Activated naive CD8-positive, alpha-beta T cell treated with anti-CD3 and anti-CD28 coated beads, Interleukin-2, amount 10 ng/mL, durations not matched to agents 7 days and 5 days (primary cell): Measurements from ENCODE around the gene ZNF653. TPM values are rescaled to one million over a fixed set of nuclear protein-coding genes. Genes with fewer than 3 reads are reported as not detected.
A peak's percentile ranks its signal among the peaks of the same experiment; 100 is the strongest.

Experiments used
- ATAC-seq: fragments of 150-1000 bp; cut with Tn5 transposase; one replicate; pipeline ENCODE4 v1.10.0; 2021; ENCODE audit warnings: low read depth, moderate library complexity
- POLR2A ChIA-PET: fragments of 350-600 bp; sonication (Branson Sonifier 250); formaldehyde crosslinking; loops from one replicate; lab custom pipeline; 2021; ENCODE audit warnings: antibody characterized with exemption; lab: Charles Lee
- DNase-seq: peaks from one replicate; pipeline ENCODE4 v3.0.0; 2021
- H3K27ac Mint-ChIP-seq: one replicate; pipeline ENCODE4 v1.8.0; 2022; ENCODE audit warnings: mild to moderate bottlenecking, mixed read lengths
- H3K27me3 Mint-ChIP-seq: one replicate; pipeline ENCODE4 v1.8.0; 2022; ENCODE audit warnings: mild to moderate bottlenecking, moderate library complexity, mixed read lengths
- H3K36me3 Mint-ChIP-seq: one replicate; pipeline ENCODE4 v1.8.0; 2021; ENCODE audit warnings: mild to moderate bottlenecking, mixed read lengths
- H3K4me1 Mint-ChIP-seq: one replicate; pipeline ENCODE4 v1.8.0; 2021; ENCODE audit warnings: mixed read lengths
- H3K4me3 Mint-ChIP-seq: one replicate; pipeline ENCODE4 v1.8.0; 2022; ENCODE audit warnings: mild to moderate bottlenecking, moderate library complexity, mixed read lengths
- H3K9me3 Mint-ChIP-seq: one replicate; pipeline ENCODE4 v1.8.0; 2021; ENCODE audit warnings: mixed read lengths
- total RNA-seq, 2 experiments: library from RNA; stranded (reverse); gene quantifications; one replicate each; pipeline ENCODE4 v1.2.3, GENCODE V29; 2021

The ZNF653 gene
- total RNA-seq, 2 experiments from 2014 or later, result 21.1 to 21.8 TPM

- no peaks in the 10 kb centered on the region for H3K9me3 Mint-ChIP-seq
- no peak for DNase-seq
- no peak overlapping the region for H3K4me3 Mint-ChIP-seq
- no peaks in the 10 kb centered on the region for H3K4me1 Mint-ChIP-seq
- no peak overlapping the region for H3K27ac Mint-ChIP-seq
- POLR2A ChIA-PET, result interaction anchor here (0.7 to 1.3 kb wide), 3 partner anchors 21 to 72 kb away, joined by 3 to 4 read pairs (median 3); no protein-coding TSS in a partner anchor
- peaks cover 10% of the 10 kb centered on the region for H3K27me3 Mint-ChIP-seq
- no peak for ATAC-seq
- peaks cover 1% of the 10 kb centered on the region for H3K36me3 Mint-ChIP-seq
Measured at GRCh38 chr19:11452620-11453310, 52.9 kb downstream of the ZNF653 start.

- H3K4me1 Mint-ChIP-seq, result no peaks in the 10 kb centered on the region
- H3K36me3 Mint-ChIP-seq, result peaks cover 1% of the 10 kb centered on the region
- H3K27me3 Mint-ChIP-seq, result peaks cover 10% of the 10 kb centered on the region
- H3K9me3 Mint-ChIP-seq, result no peaks in the 10 kb centered on the region
- POLR2A ChIA-PET, result interaction anchor here (0.5 to 1.3 kb wide), 4 partner anchors 22 to 256 kb away, joined by 3 to 4 read pairs (median 3); no protein-coding TSS in a partner anchor
- H3K4me3 Mint-ChIP-seq, result no peak overlapping the region
- H3K27ac Mint-ChIP-seq, result no peak overlapping the region
- ATAC-seq (no peak), DNase-seq (no peak)
Measured at GRCh38 chr19:11451871-11452619, 53.6 kb downstream of the ZNF653 start.

GRCh38 chr19:11451327-11451870, 54.2 kb downstream of the ZNF653 start:
- H3K9me3 Mint-ChIP-seq, result no peaks in the 10 kb centered on the region
- ATAC-seq (no peak), DNase-seq (no peak)
- H3K27ac Mint-ChIP-seq, result no peak overlapping the region
- no peaks in the 10 kb centered on the region for H3K4me1 Mint-ChIP-seq
- no peak overlapping the region for H3K4me3 Mint-ChIP-seq
- POLR2A ChIA-PET, result interaction anchor here (0.5 kb wide), 1 partner anchor 255 kb away, joined by 3 read pairs; no protein-coding TSS in a partner anchor
- peaks cover 8% of the 10 kb centered on the region for H3K27me3 Mint-ChIP-seq
- H3K36me3 Mint-ChIP-seq, result peaks cover 1% of the 10 kb centered on the region

GRCh38 chr19:11450570-11451326, 54.9 kb downstream of the ZNF653 start:
- Mint-ChIP-seq H3K27ac (no peak overlapping the region), H3K27me3 (peaks cover 3% of the 10 kb centered on the region), H3K36me3 (peaks cover 1% of the 10 kb centered on the region), H3K4me1 (no peaks in the 10 kb centered on the region), H3K4me3 (no peak overlapping the region), H3K9me3 (no peaks in the 10 kb centered on the region)
- no peak for DNase-seq
- POLR2A ChIA-PET, result no interaction called here
- no peak for ATAC-seq

- ATAC-seq, result no peak
- Mint-ChIP-seq H3K9me3 (no peaks in the 10 kb centered on the region), H3K4me1 (no peaks in the 10 kb centered on the region), H3K27ac (no peak overlapping the region), H3K27me3 (no peaks in the 10 kb centered on the region), H3K36me3 (peaks cover 3% of the 10 kb centered on the region), H3K4me3 (no peak overlapping the region)
- POLR2A ChIA-PET, result no interaction called here
- no peak for DNase-seq
Measured at GRCh38 chr19:11448923-11449554, 56.6 kb downstream of the ZNF653 start.

- Mint-ChIP-seq H3K4me1 (no peaks in the 10 kb centered on the region), H3K36me3 (peaks cover 3% of the 10 kb centered on the region), H3K9me3 (no peaks in the 10 kb centered on the region), H3K4me3 (no peak overlapping the region), H3K27ac (no peak overlapping the region), H3K27me3 (no peaks in the 10 kb centered on the region)
- POLR2A ChIA-PET, result interaction anchor here (1.0 to 1.1 kb wide), 2 partner anchors 34 to 73 kb away, joined by 3 read pairs; no protein-coding TSS in a partner anchor
- no peak for ATAC-seq
- DNase-seq, result no peak
Measured at GRCh38 chr19:11448410-11448809, 57.2 kb downstream of the ZNF653 start.

- Mint-ChIP-seq H3K36me3 (peaks cover 3% of the 10 kb centered on the region), H3K4me3 (no peak overlapping the region), H3K27me3 (no peaks in the 10 kb centered on the region), H3K27ac (no peak overlapping the region), H3K9me3 (no peaks in the 10 kb centered on the region), H3K4me1 (no peaks in the 10 kb centered on the region)
- POLR2A ChIA-PET, result interaction anchor here (1.0 to 1.1 kb wide), 2 partner anchors 35 to 73 kb away, joined by 3 read pairs; no protein-coding TSS in a partner anchor
- no peak for ATAC-seq
- DNase-seq, result no peak
Measured at GRCh38 chr19:11447347-11448262, 58.0 kb downstream of the ZNF653 start.

GRCh38 chr19:11446652-11447301, 58.9 kb downstream of the ZNF653 start:
- ATAC-seq (peak; percentile 38), DNase-seq (peak; percentile 69)
- POLR2A ChIA-PET, result interaction anchor here (1.5 kb wide), 1 partner anchor 12 kb away, joined by 6 read pairs; the partner anchor contains the start of genes ODAD3 and PRKCSH
- no peaks in the 10 kb centered on the region for H3K9me3 Mint-ChIP-seq
- no peak overlapping the region for H3K4me3 Mint-ChIP-seq
- H3K27me3 Mint-ChIP-seq, result no peaks in the 10 kb centered on the region
- peaks cover 1% of the 10 kb centered on the region for H3K4me1 Mint-ChIP-seq
- peaks cover 3% of the 10 kb centered on the region for H3K36me3 Mint-ChIP-seq
- H3K27ac Mint-ChIP-seq, result no peak overlapping the region

- peaks cover 1% of the 10 kb centered on the region for H3K4me1 Mint-ChIP-seq
- ATAC-seq, result no peak
- POLR2A ChIA-PET, result interaction anchor here (1.5 kb wide), 1 partner anchor 11 kb away, joined by 6 read pairs; the partner anchor contains the start of genes ODAD3 and PRKCSH
- no peaks in the 10 kb centered on the region for H3K9me3 Mint-ChIP-seq
- H3K4me3 Mint-ChIP-seq, result no peak overlapping the region
- H3K27ac Mint-ChIP-seq, result no peak overlapping the region
- DNase-seq, result no peak
- H3K36me3 Mint-ChIP-seq, result peaks cover 3% of the 10 kb centered on the region
- H3K27me3 Mint-ChIP-seq, result no peaks in the 10 kb centered on the region
Measured at GRCh38 chr19:11446271-11446651, 59.4 kb downstream of the ZNF653 start.

- H3K4me1 Mint-ChIP-seq, result peaks cover 1% of the 10 kb centered on the region
- H3K27me3 Mint-ChIP-seq, result no peaks in the 10 kb centered on the region
- H3K36me3 Mint-ChIP-seq, result peaks cover 8% of the 10 kb centered on the region
- H3K27ac Mint-ChIP-seq, result no peak overlapping the region
- ATAC-seq (no peak), DNase-seq (no peak)
- H3K4me3 Mint-ChIP-seq, result no peak overlapping the region
- H3K9me3 Mint-ChIP-seq, result no peaks in the 10 kb centered on the region
- POLR2A ChIA-PET, result interaction anchor here (0.6 to 1.5 kb wide), 2 partner anchors 10 to 17 kb away, joined by 3 to 6 read pairs; partner anchors contain the start of genes ODAD3 and PRKCSH
Measured at GRCh38 chr19:11445141-11445540, 60.5 kb downstream of the ZNF653 start.

GRCh38 chr19:11444059-11444458, 61.6 kb downstream of the ZNF653 start:
- Mint-ChIP-seq H3K9me3 (no peaks in the 10 kb centered on the region), H3K27me3 (no peaks in the 10 kb centered on the region), H3K4me1 (peaks cover 1% of the 10 kb centered on the region), H3K36me3 (peaks cover 8% of the 10 kb centered on the region), H3K4me3 (no peak overlapping the region), H3K27ac (no peak overlapping the region)
- ATAC-seq (no peak), DNase-seq (no peak)
- POLR2A ChIA-PET, result no interaction called here
